Measurements from ENCODE around the gene RAP1A. TPM values are rescaled to one million over a fixed set of nuclear protein-coding genes. Genes with fewer than 3 reads are reported as not detected.

Gene RAP1A
- total RNA-seq: 14.4 and 15.3 TPM in 2 replicates

GRCh38 chr1:111619635-111620440 lies at the start of gene RAP1A:
RAP1A (plus strand) TSS chr1:111619789; CDS start chr1:111691361, 71,572 bp downstream.

GRCh38 chr1:111739194-111739924 lies 119.8 kb downstream of the RAP1A start, which contains the start of gene INKA2:
INKA2 (minus strand) TSS chr1:111739395; CDS start chr1:111739242, 153 bp downstream.

GRCh38 chr1:111755331-111756123 lies 135.9 kb downstream of the RAP1A start, which contains the start of gene DDX20:
DDX20 (plus strand) TSS chr1:111755901; CDS start chr1:111755925, 24 bp downstream.

Other genes with a start within 250 kb of the RAP1A start
- gene OVGP1, start 192.1 kb upstream of the RAP1A start, total RNA-seq: 1.1 and 1.3 TPM in 2 replicates
- 27.3 and 31.2 TPM in 2 replicates for gene WDR77, start 170.5 kb upstream of the RAP1A start, total RNA-seq
- gene ATP5PB, start 170.3 kb upstream of the RAP1A start, total RNA-seq: 147 and 252 TPM in 2 replicates
- 0.09 and 0.11 TPM in 2 replicates for gene C1orf162, start 145.8 kb upstream of the RAP1A start, total RNA-seq
- gene ADORA3, start 116.2 kb upstream of the RAP1A start, total RNA-seq: not detected in 2 replicates
- gene TMIGD3, start 116.2 kb upstream of the RAP1A start, total RNA-seq: not detected in 2 replicates
- 4.7 and 6.6 TPM in 2 replicates for gene INKA2, start 119.6 kb downstream of the RAP1A start, total RNA-seq
- gene DDX20, start 136.1 kb downstream of the RAP1A start, total RNA-seq: 17.7 and 18.9 TPM in 2 replicates

Measured in dermis lymphatic vessel endothelial cell (primary cell).